Right lobe of liver (tissue), 4 donors: Measurements from ENCODE around the gene AXIN1.

Experiments
- POLR2A ChIP-seq: fragments of 450-650 bp; IDR thresholded peaks from one replicate; pipeline ENCODE4 v1.6.1; 2017; ENCODE audit warnings: antibody characterized with exemption, mild to moderate bottlenecking
- TF ChIP-seq, protein P1 (sequence below), 4 donors: fragments of 200-600 bp in 3 of 4; fragments of 450-650 bp in 1 of 4; IDR thresholded peaks; one replicate each; pipeline versions ENCODE4 v1.5.1 to v1.8.0; 2016 to 2022; ENCODE audit warnings: antibody characterized with exemption in 4 of 4, mild to moderate bottlenecking in 2 of 4
- donor health status: DM: no; HTN: no; CAD: no.
- donor health status: DM: no; HTN: no; CAD: no.
- donor health status: DM: no; HTN: yes; CAD: no.

DNA sequence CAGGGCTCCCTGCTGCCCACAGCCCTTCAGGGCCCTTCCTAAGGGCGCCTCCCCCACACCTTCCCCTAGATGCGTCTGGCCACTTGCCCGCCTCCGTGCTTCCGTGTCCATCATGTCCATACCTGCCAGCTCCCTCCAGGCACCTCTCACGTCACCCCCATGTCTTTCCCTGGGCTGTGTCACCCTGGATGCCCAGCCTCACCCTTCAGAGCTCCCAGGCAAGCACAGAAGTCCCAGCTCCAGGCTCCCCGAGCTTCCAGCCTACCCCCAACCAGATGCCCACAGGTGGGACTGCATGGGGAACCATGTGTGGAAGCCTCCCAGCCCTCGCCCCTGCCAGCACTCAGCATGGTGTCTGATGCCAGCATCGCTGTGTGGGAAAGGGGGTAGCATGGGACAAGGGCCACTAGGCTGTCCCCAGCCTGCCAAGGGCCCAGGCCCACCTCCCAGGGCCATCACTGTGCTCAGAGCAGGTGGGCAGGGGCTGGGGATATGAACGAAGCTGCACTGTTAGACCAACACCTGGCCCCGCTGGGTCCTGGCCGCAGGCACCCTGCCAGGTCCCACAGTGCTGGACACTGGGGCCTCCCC, 1.9 kb upstream of the AXIN1 start:
- TF ChIP-seq, protein P1, sequence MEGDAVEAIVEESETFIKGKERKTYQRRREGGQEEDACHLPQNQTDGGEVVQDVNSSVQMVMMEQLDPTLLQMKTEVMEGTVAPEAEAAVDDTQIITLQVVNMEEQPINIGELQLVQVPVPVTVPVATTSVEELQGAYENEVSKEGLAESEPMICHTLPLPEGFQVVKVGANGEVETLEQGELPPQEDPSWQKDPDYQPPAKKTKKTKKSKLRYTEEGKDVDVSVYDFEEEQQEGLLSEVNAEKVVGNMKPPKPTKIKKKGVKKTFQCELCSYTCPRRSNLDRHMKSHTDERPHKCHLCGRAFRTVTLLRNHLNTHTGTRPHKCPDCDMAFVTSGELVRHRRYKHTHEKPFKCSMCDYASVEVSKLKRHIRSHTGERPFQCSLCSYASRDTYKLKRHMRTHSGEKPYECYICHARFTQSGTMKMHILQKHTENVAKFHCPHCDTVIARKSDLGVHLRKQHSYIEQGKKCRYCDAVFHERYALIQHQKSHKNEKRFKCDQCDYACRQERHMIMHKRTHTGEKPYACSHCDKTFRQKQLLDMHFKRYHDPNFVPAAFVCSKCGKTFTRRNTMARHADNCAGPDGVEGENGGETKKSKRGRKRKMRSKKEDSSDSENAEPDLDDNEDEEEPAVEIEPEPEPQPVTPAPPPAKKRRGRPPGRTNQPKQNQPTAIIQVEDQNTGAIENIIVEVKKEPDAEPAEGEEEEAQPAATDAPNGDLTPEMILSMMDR (IDR thresholded peaks at IDR 0.05), result no peak
- no peak for TF ChIP-seq POLR2A
